Testis (tissue), 2 donors: ENCODE results near the gene C1orf21.

Experiments used
- POLR2A ChIP-seq: fragments of 450-650 bp; IDR thresholded peaks from one replicate; pipeline ENCODE4 v1.6.1; 2017; ENCODE audit warnings: antibody characterized with exemption, mild to moderate bottlenecking, moderate library complexity
- TF ChIP-seq, protein P1 (sequence below), 3 experiments: fragments of 450-650 bp in 2 of 3; fragments of 200-600 bp in 1 of 3; sonication (generic) in 1 of 3; IDR thresholded peaks; one replicate each; pipeline ENCODE4 v1.5.1; 2016 to 2019; ENCODE audit warnings: antibody characterized with exemption in 3 of 3, mild to moderate bottlenecking in 2 of 3, moderate library complexity in 1 of 3

DNA sequence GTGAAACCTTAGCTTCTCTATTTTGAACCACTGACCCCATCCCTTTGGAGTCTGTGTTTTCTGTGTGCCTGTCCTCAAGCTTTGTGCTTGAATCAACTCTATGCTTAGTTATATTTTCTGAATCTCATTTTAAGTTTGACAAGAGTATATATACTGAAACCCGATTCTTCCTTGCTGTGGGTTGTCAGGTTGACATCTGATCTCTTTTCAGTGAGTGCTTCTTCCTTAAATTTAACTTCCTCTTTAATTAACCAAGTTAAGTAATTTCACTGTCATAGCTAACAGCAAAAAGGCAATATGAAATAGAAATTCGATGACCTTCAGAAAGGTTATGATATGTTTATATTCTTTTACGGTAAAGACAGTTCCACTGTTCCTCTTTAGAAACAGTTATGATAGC, 69.4 kb downstream of the C1orf21 start:
- TF ChIP-seq, protein P1, sequence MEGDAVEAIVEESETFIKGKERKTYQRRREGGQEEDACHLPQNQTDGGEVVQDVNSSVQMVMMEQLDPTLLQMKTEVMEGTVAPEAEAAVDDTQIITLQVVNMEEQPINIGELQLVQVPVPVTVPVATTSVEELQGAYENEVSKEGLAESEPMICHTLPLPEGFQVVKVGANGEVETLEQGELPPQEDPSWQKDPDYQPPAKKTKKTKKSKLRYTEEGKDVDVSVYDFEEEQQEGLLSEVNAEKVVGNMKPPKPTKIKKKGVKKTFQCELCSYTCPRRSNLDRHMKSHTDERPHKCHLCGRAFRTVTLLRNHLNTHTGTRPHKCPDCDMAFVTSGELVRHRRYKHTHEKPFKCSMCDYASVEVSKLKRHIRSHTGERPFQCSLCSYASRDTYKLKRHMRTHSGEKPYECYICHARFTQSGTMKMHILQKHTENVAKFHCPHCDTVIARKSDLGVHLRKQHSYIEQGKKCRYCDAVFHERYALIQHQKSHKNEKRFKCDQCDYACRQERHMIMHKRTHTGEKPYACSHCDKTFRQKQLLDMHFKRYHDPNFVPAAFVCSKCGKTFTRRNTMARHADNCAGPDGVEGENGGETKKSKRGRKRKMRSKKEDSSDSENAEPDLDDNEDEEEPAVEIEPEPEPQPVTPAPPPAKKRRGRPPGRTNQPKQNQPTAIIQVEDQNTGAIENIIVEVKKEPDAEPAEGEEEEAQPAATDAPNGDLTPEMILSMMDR (IDR thresholded peaks at IDR 0.05): no peak
- TF ChIP-seq POLR2A: no peak
